Smooth muscle cell of the brain vasculature (primary cell): ENCODE results near the gene CYB5A.

Experiments
- DNase-seq: peaks from one replicate; pipeline ENCODE4 v3.0.0-alpha.2; 2012; ENCODE audit warnings: low read depth, low spot score

Gene CYB5A

GRCh38 chr18:74277296-74277695, 14.5 kb downstream of the CYB5A start:
- DNase-seq, result no peak

- DNase-seq, result no peak
Observed at GRCh38 chr18:74276609-74277008, 15.2 kb downstream of the CYB5A start.

GRCh38 chr18:74275736-74276135, 16.0 kb downstream of the CYB5A start:
- no peak for DNase-seq

- DNase-seq, result no peak
Observed at GRCh38 chr18:74274700-74275099, 17.1 kb downstream of the CYB5A start.

GRCh38 chr18:74273394-74273793, 18.4 kb downstream of the CYB5A start:
- DNase-seq, result no peak

GRCh38 chr18:74271635-74272034, 20.1 kb downstream of the CYB5A start:
- DNase-seq, result no peak

GRCh38 chr18:74268933-74269620, 22.7 kb downstream of the CYB5A start:
- DNase-seq, result no peak

- no peak for DNase-seq
Observed at GRCh38 chr18:74268175-74268574, 23.6 kb downstream of the CYB5A start.

- DNase-seq, result no peak
Observed at GRCh38 chr18:74266161-74266560, 25.6 kb downstream of the CYB5A start.

GRCh38 chr18:74265546-74266098, 26.1 kb downstream of the CYB5A start:
- DNase-seq, result no peak

GRCh38 chr18:74264303-74265020, 27.3 kb downstream of the CYB5A start:
- no peak for DNase-seq

- DNase-seq, result no peak
Observed at GRCh38 chr18:74261053-74261713, 30.6 kb downstream of the CYB5A start.

- DNase-seq, result no peak
Observed at GRCh38 chr18:74259347-74259746, 32.4 kb downstream of the CYB5A start.

- no peak for DNase-seq
Observed at GRCh38 chr18:74257083-74257482, 34.7 kb downstream of the CYB5A start.

GRCh38 chr18:74256190-74256589, 35.6 kb downstream of the CYB5A start:
- no peak for DNase-seq

GRCh38 chr18:74255131-74255616, 36.6 kb downstream of the CYB5A start:
- no peak for DNase-seq

GRCh38 chr18:74252039-74252395, 39.7 kb downstream of the CYB5A start:
- no peak for DNase-seq

GRCh38 chr18:74251297-74252038, 40.3 kb downstream of the CYB5A start:
- DNase-seq, result peak; percentile 41

- DNase-seq, result no peak
Observed at GRCh38 chr18:74250131-74250530, 41.6 kb downstream of the CYB5A start.

- peak; percentile 44 for DNase-seq
Observed at GRCh38 chr18:74249181-74249968, 42.4 kb downstream of the CYB5A start.

GRCh38 chr18:74248595-74248994, 43.2 kb downstream of the CYB5A start:
- no peak for DNase-seq
